Mesothelial cell of epicardium (in vitro differentiated cells): ENCODE results near the gene ANKRD63. TPM values are rescaled to one million over a fixed set of nuclear protein-coding genes. Genes with fewer than 3 reads are reported as not detected.

Experiments
- DNase-seq, 2 experiments: peaks; one replicate each; pipeline ENCODE4 v3.0.0; 2021; ENCODE audit warnings: low spot score in 2 of 2; ENCODE audit not compliant: unreplicated experiment in 2 of 2
- H3K27ac Mint-ChIP-seq: 2 replicates; pipeline ENCODE4 v1.8.0; 2021; ENCODE audit warnings: mixed read lengths
- H3K27me3 Mint-ChIP-seq: 2 replicates; pipeline ENCODE4 v1.8.0; 2021; ENCODE audit warnings: low read depth, mixed read lengths
- H3K36me3 Mint-ChIP-seq: 2 replicates; pipeline ENCODE4 v1.8.0; 2021; ENCODE audit warnings: mixed read lengths
- H3K4me1 Mint-ChIP-seq: 2 replicates; pipeline ENCODE4 v1.8.0; 2021; ENCODE audit warnings: mixed read lengths
- H3K4me3 Mint-ChIP-seq: 2 replicates; pipeline ENCODE4 v1.8.0; 2021; ENCODE audit warnings: mild to moderate bottlenecking, moderate library complexity, mixed read lengths
- H3K9me3 Mint-ChIP-seq: 2 replicates; pipeline ENCODE4 v1.8.0; 2021; ENCODE audit warnings: mixed read lengths
- CTCF ChIP-seq: fragments of 200-600 bp; sonication (generic); IDR thresholded peaks from one replicate; pipeline ENCODE4 v1.5.0; 2021; ENCODE audit warnings: antibody characterized with exemption; ENCODE audit not compliant: unreplicated experiment
- total RNA-seq: library from RNA; stranded (reverse); gene quantifications from 3 replicates; pipeline ENCODE4 v1.2.1, GENCODE V29; 2021

The ANKRD63 gene
- total RNA-seq, 1 donor from 2014 or later = 0.31 TPM

GRCh38 chr15:40292246-40292645, 9.4 kb upstream of the ANKRD63 start:
- Mint-ChIP-seq H3K4me3 (no peak overlapping the region), H3K27me3 (peaks cover 34% of the 10 kb centered on the region), H3K36me3 (no peaks in the 10 kb centered on the region), H3K27ac (no peak overlapping the region), H3K9me3 (no peaks in the 10 kb centered on the region), H3K4me1 (peaks cover 24% of the 10 kb centered on the region)
- no peak for TF ChIP-seq CTCF
- DNase-seq = no peak

GRCh38 chr15:40290918-40291574, 8.2 kb upstream of the ANKRD63 start:
- Mint-ChIP-seq H3K27ac (no peak overlapping the region), H3K36me3 (no peaks in the 10 kb centered on the region), H3K4me1 (peaks cover 17% of the 10 kb centered on the region), H3K4me3 (peak overlapping the region; percentile 42), H3K27me3 (peaks cover 34% of the 10 kb centered on the region), H3K9me3 (no peaks in the 10 kb centered on the region)
- no peak for TF ChIP-seq CTCF
- peak in 1 of 2 experiments; percentile 75 for DNase-seq

GRCh38 chr15:40290545-40290917, 7.7 kb upstream of the ANKRD63 start:
- no peak for TF ChIP-seq CTCF
- H3K4me3 Mint-ChIP-seq = peak overlapping the region; percentile 49
- H3K4me1 Mint-ChIP-seq = peaks cover 17% of the 10 kb centered on the region

GRCh38 chr15:40289140-40289775, 6.4 kb upstream of the ANKRD63 start:
- no peaks in the 10 kb centered on the region for H3K9me3 Mint-ChIP-seq
- H3K27me3 Mint-ChIP-seq = peaks cover 40% of the 10 kb centered on the region
- no peak for TF ChIP-seq CTCF
- H3K4me1 Mint-ChIP-seq = peaks cover 23% of the 10 kb centered on the region
- H3K36me3 Mint-ChIP-seq = no peaks in the 10 kb centered on the region
- DNase-seq = no peak
- H3K27ac Mint-ChIP-seq = no peak overlapping the region
- no peak overlapping the region for H3K4me3 Mint-ChIP-seq

More at GRCh38 chr15:40290545-40290917, 7.7 kb upstream of the ANKRD63 start:
- H3K27me3 Mint-ChIP-seq = peaks cover 34% of the 10 kb centered on the region
- no peak for DNase-seq
- H3K36me3 Mint-ChIP-seq = no peaks in the 10 kb centered on the region
- no peaks in the 10 kb centered on the region for H3K9me3 Mint-ChIP-seq
- H3K27ac Mint-ChIP-seq = peak overlapping the region; percentile 54

- H3K36me3 Mint-ChIP-seq = no peaks in the 10 kb centered on the region
- no peak overlapping the region for H3K27ac Mint-ChIP-seq
- H3K27me3 Mint-ChIP-seq = peaks cover 45% of the 10 kb centered on the region
- no peak for TF ChIP-seq CTCF
- H3K4me1 Mint-ChIP-seq = peaks cover 28% of the 10 kb centered on the region
- H3K9me3 Mint-ChIP-seq = no peaks in the 10 kb centered on the region
- H3K4me3 Mint-ChIP-seq = no peak overlapping the region
- no peak for DNase-seq
Observed at GRCh38 chr15:40287968-40288367, 5.1 kb upstream of the ANKRD63 start.
